CD8-positive, alpha-beta memory T cell (primary cell): ENCODE results near the gene LMAN2L. TPM values are rescaled to one million over a fixed set of nuclear protein-coding genes. Genes with fewer than 3 reads are reported as not detected.
A peak's percentile ranks its signal among the peaks of the same experiment; 100 is the strongest.
"Not testable (repeated sequence)": the region's sequence is repeated elsewhere in the genome, so short reads cannot be mapped to it uniquely, and the experiment has no call there.

ENCODE experiments used
- CTCF ChIA-PET: fragments of 350-600 bp; sonication (Branson Sonifier 250); formaldehyde crosslinking; loops from one replicate; lab custom pipeline; 2021; ENCODE audit warnings: antibody characterized with exemption; lab: Charles Lee
- POLR2A ChIA-PET: fragments of 350-600 bp; sonication (Branson Sonifier 250); formaldehyde crosslinking; loops from one replicate; lab custom pipeline; 2021; ENCODE audit warnings: antibody characterized with exemption; lab: Charles Lee
- DNase-seq, 5 donors: peaks; one replicate each; pipeline versions ENCODE4 v3.0.0 to v3.0.0-alpha.2; 2020 to 2022; ENCODE audit warnings: mixed read lengths in 1 of 5
- H3K27ac ChIP-seq: one replicate; pipeline ENCODE4 v1.7.0; 2013; ENCODE audit warnings: low read depth, mild to moderate bottlenecking, low read length, moderate library complexity
- H3K27me3 ChIP-seq: 2 replicates; pipeline ENCODE4 v1.7.0; 2013; ENCODE audit warnings: low read length, mild to moderate bottlenecking; ENCODE audit not compliant: insufficient read depth, poor library complexity, severe bottlenecking
- H3K36me3 ChIP-seq: 2 replicates; pipeline ENCODE4 v1.7.0; 2013; ENCODE audit warnings: mild to moderate bottlenecking, low read length, moderate library complexity; ENCODE audit not compliant: insufficient read depth
- H3K4me1 ChIP-seq: 2 replicates; pipeline ENCODE4 v1.7.0; 2013; ENCODE audit warnings: mild to moderate bottlenecking, low read length, moderate library complexity; ENCODE audit not compliant: insufficient read depth
- H3K4me3 ChIP-seq: 2 replicates; pipeline ENCODE4 v1.7.0; 2013; ENCODE audit warnings: mild to moderate bottlenecking, low read length
- H3K9me3 ChIP-seq: 2 replicates; pipeline ENCODE4 v1.7.0; 2013; ENCODE audit warnings: mild to moderate bottlenecking, low read length
- H3K27ac Mint-ChIP-seq, 8 donors: one replicate each; pipeline ENCODE4 v1.8.0; 2020 to 2021; ENCODE audit warnings: mixed read lengths in 8 of 8, mild to moderate bottlenecking in 6 of 8, inconsistent platforms in 3 of 8, moderate library complexity in 3 of 8
- H3K27me3 Mint-ChIP-seq, 2 donors: one replicate each; pipeline ENCODE4 v1.8.0; 2020 to 2021; ENCODE audit warnings: mixed read lengths in 2 of 2, mild to moderate bottlenecking in 1 of 2, moderate library complexity in 1 of 2
- H3K36me3 Mint-ChIP-seq, 3 donors: one replicate each; pipeline ENCODE4 v1.8.0; 2020 to 2021; ENCODE audit warnings: mixed read lengths in 3 of 3, inconsistent platforms in 1 of 3, mild to moderate bottlenecking in 1 of 3
- H3K4me1 Mint-ChIP-seq, 3 donors: one replicate each; pipeline ENCODE4 v1.8.0; 2020 to 2021; ENCODE audit warnings: mixed read lengths in 3 of 3, inconsistent platforms in 1 of 3, mild to moderate bottlenecking in 1 of 3
- H3K4me3 Mint-ChIP-seq, 7 donors: one replicate each; pipeline ENCODE4 v1.8.0; 2020 to 2021; ENCODE audit warnings: mixed read lengths in 7 of 7, mild to moderate bottlenecking in 6 of 7, moderate library complexity in 4 of 7, inconsistent platforms in 2 of 7
- H3K9me3 Mint-ChIP-seq, 5 donors: one replicate each; pipeline ENCODE4 v1.8.0; 2020 to 2022; ENCODE audit warnings: mixed read lengths in 5 of 5, mild to moderate bottlenecking in 3 of 5, moderate library complexity in 2 of 5, inconsistent platforms in 1 of 5
- polyA plus RNA-seq: library from polyadenylated mRNA; unstranded; fragments of 300-500 nt; fragmentation: Illumina TruSeq; gene quantifications from one replicate; pipeline ENCODE4 v1.2.3, GENCODE V29; 2021
- total RNA-seq, 2 experiments: library from RNA; stranded (reverse); gene quantifications; one replicate each; pipeline ENCODE4 v1.2.3, GENCODE V29; 2021

Gene LMAN2L
- total and polyA plus RNA-seq, 3 experiments from 2014 or later = 9.4 to 25.9 (median 9.9) TPM

DNA sequence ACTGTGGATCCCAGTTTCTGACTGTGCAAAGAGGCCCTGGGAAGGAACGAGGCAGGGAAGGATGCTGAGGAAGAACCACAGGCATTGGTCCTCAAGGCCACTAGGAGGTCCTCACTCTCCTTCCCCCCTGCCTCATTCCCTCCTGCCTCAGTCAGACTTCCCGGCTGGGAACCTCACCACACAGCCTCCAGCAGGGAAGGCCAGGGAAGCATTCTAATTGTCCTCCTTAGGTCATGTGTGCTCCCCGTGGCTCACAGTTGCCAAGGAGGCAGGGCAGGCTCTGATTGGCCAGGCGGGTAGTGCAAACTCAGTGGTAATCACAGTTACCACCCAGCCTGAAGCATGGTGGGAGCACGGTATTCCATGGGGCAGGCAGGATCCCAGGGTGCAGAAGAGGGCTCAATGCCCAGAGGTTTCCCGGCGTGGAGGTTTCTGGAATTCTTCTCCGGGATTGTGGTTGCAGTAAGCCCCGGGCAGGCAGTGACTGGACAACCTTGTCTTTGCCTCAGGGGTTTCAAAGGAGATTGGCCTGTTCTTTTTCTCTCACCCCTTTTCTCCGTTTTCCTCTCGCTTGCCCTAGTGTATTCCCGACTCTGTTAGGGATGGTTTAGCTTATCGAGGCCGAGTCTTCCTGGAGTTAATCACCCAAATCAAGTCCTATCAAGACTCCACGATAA is 70.2 kb downstream of the LMAN2L start:
- CTCF ChIA-PET = no interaction called here
- Histone ChIP-seq H3K27ac (no peak overlapping the region), H3K4me3 (no peak overlapping the region), H3K27me3 (no peaks in the 10 kb centered on the region), H3K9me3 (no peaks in the 10 kb centered on the region), H3K4me1 (no peaks in the 10 kb centered on the region), H3K36me3 (no peaks in the 10 kb centered on the region)
- DNase-seq = no peak
- Mint-ChIP-seq H3K9me3 (no peaks in the 10 kb centered on the region), H3K4me3 (no peak overlapping the region), H3K27ac (no peak overlapping the region), H3K27me3 (peaks cover 0 to 4% of the 10 kb centered on the region in 2 donors), H3K4me1 (no peaks in the 10 kb centered on the region), H3K36me3 (no peaks in the 10 kb centered on the region)
- POLR2A ChIA-PET = no interaction called here

DNA sequence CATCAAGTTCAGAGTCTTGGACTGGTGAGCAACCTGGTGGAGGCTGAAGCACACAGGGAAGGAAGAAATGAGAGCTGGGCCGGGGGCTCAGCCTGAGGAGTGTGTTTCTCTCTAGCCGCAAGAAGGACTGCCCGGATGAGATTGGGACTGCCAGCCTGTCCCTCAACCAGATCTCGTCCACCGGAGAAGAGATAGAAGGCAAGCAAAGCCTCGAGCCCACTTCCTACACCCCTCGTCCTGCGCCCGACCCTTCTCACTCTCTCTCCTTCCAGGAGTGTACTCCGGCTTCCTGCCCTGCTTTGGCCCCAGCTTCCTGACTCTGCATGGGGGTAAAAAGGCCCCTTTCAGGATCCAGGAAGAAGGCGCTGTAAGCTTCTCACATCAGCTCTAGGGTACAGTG is 71.1 kb downstream of the LMAN2L start:
- Histone ChIP-seq H3K36me3 (no peaks in the 10 kb centered on the region), H3K9me3 (no peaks in the 10 kb centered on the region), H3K27me3 (no peaks in the 10 kb centered on the region), H3K4me1 (no peaks in the 10 kb centered on the region), H3K4me3 (no peak overlapping the region), H3K27ac (no peak overlapping the region)
- Mint-ChIP-seq H3K4me3 (no peak overlapping the region), H3K9me3 (no peaks in the 10 kb centered on the region), H3K27me3 (peaks cover 0 to 4% of the 10 kb centered on the region in 2 donors), H3K4me1 (no peaks in the 10 kb centered on the region), H3K36me3 (no peaks in the 10 kb centered on the region), H3K27ac (no peak overlapping the region)
- no peak for DNase-seq
- ChIA-PET POLR2A (no interaction called here), CTCF (no interaction called here)

DNA sequence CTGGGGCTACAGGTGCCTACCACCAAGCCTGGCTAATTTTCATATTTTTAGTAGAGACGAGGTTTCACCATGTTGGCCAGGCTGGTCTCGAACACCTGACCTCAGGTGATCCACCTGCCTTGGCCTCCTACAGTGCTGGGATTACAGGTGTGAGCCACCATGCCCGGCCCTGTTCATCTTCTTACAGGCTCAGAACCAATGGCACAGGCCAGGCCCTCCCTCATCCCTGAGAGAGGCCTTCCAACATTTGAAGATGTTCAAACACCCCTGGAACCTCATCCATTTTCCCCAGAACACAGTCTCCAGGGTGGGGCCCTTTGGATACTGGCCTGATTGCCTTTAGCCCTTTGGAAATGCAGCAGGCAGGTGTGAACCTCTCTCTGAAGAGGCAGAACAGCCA is 74.1 kb downstream of the LMAN2L start:
- H3K36me3 ChIP-seq, CTCF ChIA-PET, H3K9me3 Mint-ChIP-seq, H3K4me3 Mint-ChIP-seq, H3K27ac ChIP-seq, H3K36me3 Mint-ChIP-seq, H3K27me3 Mint-ChIP-seq, H3K4me1 ChIP-seq, H3K4me3 ChIP-seq, DNase-seq, H3K27me3 ChIP-seq, H3K4me1 Mint-ChIP-seq, POLR2A ChIA-PET, H3K9me3 ChIP-seq: not testable (repeated sequence)
- H3K27ac Mint-ChIP-seq = peak overlapping the region in 1 of 8 donors; percentile 63

DNA sequence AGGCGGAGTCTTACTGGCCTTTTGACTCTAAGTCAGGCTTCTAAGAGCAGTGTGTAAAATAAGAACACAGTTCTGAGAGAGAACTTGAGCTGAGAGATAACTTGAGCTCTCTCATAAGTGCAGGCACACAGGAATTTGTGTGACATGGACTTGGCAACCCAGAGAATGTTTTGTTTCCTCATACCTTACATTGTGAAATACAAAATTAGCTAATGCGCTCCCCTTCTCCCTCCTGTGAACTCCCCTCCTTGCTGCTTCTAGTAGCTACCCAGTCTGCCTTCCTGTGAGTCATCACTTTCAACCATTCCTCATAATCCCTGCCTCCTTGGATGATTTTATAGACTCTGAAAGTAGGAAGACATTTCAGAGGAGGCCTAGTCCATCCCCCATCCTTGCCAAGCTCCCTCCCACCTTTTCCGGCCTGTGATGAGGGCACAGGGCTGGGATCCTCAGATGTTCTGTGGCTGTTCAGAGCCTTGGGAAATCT is 74.7 kb downstream of the LMAN2L start:
- CTCF ChIA-PET = no interaction called here

DNA sequence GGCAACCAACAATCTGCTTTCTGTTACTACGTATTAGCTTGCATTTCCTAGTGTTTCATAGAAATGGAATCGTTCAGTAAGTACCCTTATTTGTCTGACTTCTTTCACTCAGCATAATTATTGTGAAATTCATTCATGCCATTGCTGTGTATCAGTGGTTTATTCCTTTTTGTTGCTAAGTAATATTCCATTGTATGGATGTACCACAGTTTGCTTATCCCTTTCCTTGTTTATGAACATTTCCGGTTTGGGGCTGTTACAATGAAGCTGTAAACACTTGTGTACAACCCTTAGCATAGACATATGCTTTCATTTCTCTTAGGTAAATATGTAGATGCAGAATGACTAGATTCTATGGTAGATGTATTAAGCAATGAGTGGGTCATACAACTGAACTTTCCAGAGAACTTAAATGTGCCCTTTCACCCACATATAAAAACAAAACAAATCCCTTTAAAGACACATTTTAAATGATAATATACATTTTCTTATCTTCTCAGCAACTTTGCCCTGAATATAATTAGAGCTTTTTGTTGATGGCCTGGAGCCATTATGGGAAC is 75.4 kb downstream of the LMAN2L start:
- Histone ChIP-seq H3K36me3 (no peaks in the 10 kb centered on the region), H3K4me3 (no peak overlapping the region), H3K9me3 (no peaks in the 10 kb centered on the region), H3K4me1 (no peaks in the 10 kb centered on the region), H3K27me3 (no peaks in the 10 kb centered on the region), H3K27ac (no peak overlapping the region)
- CTCF ChIA-PET = no interaction called here
- H3K27me3 Mint-ChIP-seq = peaks cover 5% of the 10 kb centered on the region in 2 donors
- DNase-seq = no peak
- no peak overlapping the region for H3K27ac Mint-ChIP-seq
- H3K36me3 Mint-ChIP-seq = peaks cover 0 to 3% (median 0%) of the 10 kb centered on the region in 3 donors
- no peaks in the 10 kb centered on the region for H3K9me3 Mint-ChIP-seq
- POLR2A ChIA-PET = no interaction called here
- no peaks in the 10 kb centered on the region for H3K4me1 Mint-ChIP-seq
- no peak overlapping the region for H3K4me3 Mint-ChIP-seq

More for the DNA sequence above, 74.7 kb downstream of the LMAN2L start:
- Histone ChIP-seq H3K27ac (no peak overlapping the region), H3K4me3 (no peak overlapping the region), H3K4me1 (no peaks in the 10 kb centered on the region), H3K36me3 (no peaks in the 10 kb centered on the region), H3K9me3 (no peaks in the 10 kb centered on the region), H3K27me3 (no peaks in the 10 kb centered on the region)
- H3K4me1 Mint-ChIP-seq = no peaks in the 10 kb centered on the region
- peaks cover 0 to 3% (median 0%) of the 10 kb centered on the region in 3 donors for H3K36me3 Mint-ChIP-seq
- no peak overlapping the region for H3K4me3 Mint-ChIP-seq
- no peaks in the 10 kb centered on the region for H3K9me3 Mint-ChIP-seq
- POLR2A ChIA-PET = no interaction called here
- peaks cover 5% of the 10 kb centered on the region in 2 donors for H3K27me3 Mint-ChIP-seq
- no peak for DNase-seq
- peak overlapping the region in 1 of 8 donors; percentile 36 for H3K27ac Mint-ChIP-seq

DNA sequence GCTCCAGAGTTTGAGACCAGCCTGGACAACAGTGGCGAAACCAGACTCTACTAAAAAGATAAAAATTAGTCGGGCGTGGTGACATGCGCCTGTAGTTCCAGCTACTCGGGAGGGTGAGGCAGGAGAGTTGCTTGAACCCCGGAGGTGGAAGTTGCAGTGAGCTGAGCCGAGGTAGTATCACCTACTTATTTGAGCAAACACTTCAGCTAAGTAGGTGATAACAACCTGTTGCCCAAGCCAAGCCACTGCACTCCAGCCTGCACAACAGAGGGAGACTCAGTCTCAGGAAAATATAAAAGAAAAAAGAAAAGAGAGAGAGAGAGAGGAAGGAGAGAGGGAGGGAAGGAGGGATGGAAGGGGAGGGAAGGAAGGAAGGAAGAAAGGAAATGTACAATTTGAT is 76.0 kb downstream of the LMAN2L start:
- no peak overlapping the region for H3K4me3 Mint-ChIP-seq
- H3K36me3 ChIP-seq = no peaks in the 10 kb centered on the region
- no peak for DNase-seq
- ChIA-PET CTCF (no interaction called here), POLR2A (no interaction called here)
- H3K27me3 ChIP-seq = no peaks in the 10 kb centered on the region
- no peak overlapping the region for H3K4me3 ChIP-seq
- peaks cover 0 to 3% (median 0%) of the 10 kb centered on the region in 3 donors for H3K36me3 Mint-ChIP-seq
- peaks cover 5% of the 10 kb centered on the region in 2 donors for H3K27me3 Mint-ChIP-seq
- no peaks in the 10 kb centered on the region for H3K9me3 ChIP-seq
- no peaks in the 10 kb centered on the region for H3K4me1 ChIP-seq
- no peaks in the 10 kb centered on the region for H3K4me1 Mint-ChIP-seq
- no peak overlapping the region for H3K27ac Mint-ChIP-seq
- H3K9me3 Mint-ChIP-seq = no peaks in the 10 kb centered on the region
- no peak overlapping the region for H3K27ac ChIP-seq

DNA sequence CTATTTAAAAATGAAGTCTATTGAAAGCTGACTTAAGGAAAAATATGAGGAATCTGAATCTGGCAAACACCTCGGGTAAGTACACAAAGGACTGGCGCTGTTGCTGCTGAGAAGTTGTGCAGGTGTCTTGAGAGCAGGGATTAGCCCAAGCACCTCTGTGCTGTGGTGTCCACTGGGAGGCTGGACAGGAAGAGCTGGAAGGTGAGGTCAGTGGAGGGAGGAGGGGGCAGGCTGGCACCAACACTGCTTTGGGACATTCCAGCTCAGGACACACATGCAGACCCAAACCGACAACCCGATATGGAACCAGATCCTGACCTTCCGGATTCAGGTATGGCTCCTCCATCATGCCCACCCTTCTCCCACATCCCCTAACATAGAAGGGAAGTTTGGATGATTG is 76.7 kb downstream of the LMAN2L start:
- H3K27ac Mint-ChIP-seq = peak overlapping the region in 1 of 8 donors; percentile 47
- no peaks in the 10 kb centered on the region for H3K4me1 Mint-ChIP-seq

DNA sequence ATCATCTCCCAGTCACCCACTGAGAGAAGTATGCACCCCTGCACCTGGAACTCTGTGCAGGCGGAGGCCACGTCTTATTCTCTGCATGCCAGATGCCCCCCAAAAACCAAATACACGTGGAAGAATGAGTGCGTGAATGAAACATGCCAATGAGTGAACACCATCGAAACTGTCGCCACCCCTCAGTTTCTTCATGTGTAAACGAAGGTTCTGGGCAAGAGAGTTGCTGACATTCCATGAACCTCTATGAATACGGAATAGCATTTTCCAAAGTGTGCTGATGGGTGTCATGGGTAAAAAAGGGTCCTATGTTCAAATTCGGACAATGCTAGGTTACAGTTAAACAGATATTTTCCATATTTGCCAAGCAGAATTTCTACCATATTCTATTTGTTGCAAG is 77.5 kb downstream of the LMAN2L start:
- no peak for DNase-seq
- POLR2A ChIA-PET = no interaction called here

More for the DNA sequence above, 76.7 kb downstream of the LMAN2L start:
- Histone ChIP-seq H3K4me1 (no peaks in the 10 kb centered on the region), H3K36me3 (no peaks in the 10 kb centered on the region), H3K4me3 (no peak overlapping the region), H3K9me3 (no peaks in the 10 kb centered on the region), H3K27me3 (no peaks in the 10 kb centered on the region), H3K27ac (no peak overlapping the region)
- no peaks in the 10 kb centered on the region for H3K9me3 Mint-ChIP-seq
- ChIA-PET POLR2A (no interaction called here), CTCF (no interaction called here)
- H3K27me3 Mint-ChIP-seq = peaks cover 5% of the 10 kb centered on the region in 2 donors
- peaks cover 0 to 3% (median 0%) of the 10 kb centered on the region in 3 donors for H3K36me3 Mint-ChIP-seq
- no peak for DNase-seq
- H3K4me3 Mint-ChIP-seq = no peak overlapping the region

More for the DNA sequence above, 77.5 kb downstream of the LMAN2L start:
- Mint-ChIP-seq H3K27me3 (peaks cover 5% of the 10 kb centered on the region in 2 donors), H3K9me3 (no peaks in the 10 kb centered on the region), H3K36me3 (peaks cover 0 to 3% (median 0%) of the 10 kb centered on the region in 3 donors), H3K4me1 (no peaks in the 10 kb centered on the region), H3K4me3 (no peak overlapping the region), H3K27ac (no peak overlapping the region)
- Histone ChIP-seq H3K27me3 (no peaks in the 10 kb centered on the region), H3K9me3 (no peaks in the 10 kb centered on the region), H3K4me1 (no peaks in the 10 kb centered on the region), H3K36me3 (no peaks in the 10 kb centered on the region), H3K27ac (no peak overlapping the region), H3K4me3 (no peak overlapping the region)
- CTCF ChIA-PET = no interaction called here
